Large intestine (tissue), 1 donor: ENCODE results near the gene ADAMTSL5. TPM values are rescaled to one million over a fixed set of nuclear protein-coding genes. Genes with fewer than 3 reads are reported as not detected.

Experiments
- polyA plus RNA-seq: library from polyadenylated mRNA; unstranded; fragments of 120-200 nt; gene quantifications from one replicate; pipeline ENCODE4 v1.2.1, GENCODE V29; 2013

ADAMTSL5 gene
- polyA plus RNA-seq, 1 donor: 24.9 TPM

Other genes starting within 250 kb of the ADAMTSL5 start
- gene CIRBP, start 243.7 kb downstream of the ADAMTSL5 start, polyA plus RNA-seq: 564 TPM
- 37.4 TPM for gene FAM174C, start 237.5 kb downstream of the ADAMTSL5 start, polyA plus RNA-seq
- gene EFNA2, start 227.1 kb downstream of the ADAMTSL5 start, polyA plus RNA-seq: 25.6 TPM
- 91.9 TPM for gene NDUFS7, start 129.1 kb downstream of the ADAMTSL5 start, polyA plus RNA-seq
- 16.0 TPM for gene GAMT, start 111.5 kb downstream of the ADAMTSL5 start, polyA plus RNA-seq
- gene DAZAP1, start 105.4 kb downstream of the ADAMTSL5 start, polyA plus RNA-seq: 97.8 TPM
- gene RPS15, start 74.6 kb downstream of the ADAMTSL5 start, polyA plus RNA-seq: 1,404 TPM
- gene APC2, start 62.9 kb downstream of the ADAMTSL5 start, polyA plus RNA-seq: 5.6 TPM
- 29.8 TPM for gene C19orf25, start 33.8 kb downstream of the ADAMTSL5 start, polyA plus RNA-seq
- gene PCSK4, start 22.7 kb downstream of the ADAMTSL5 start, polyA plus RNA-seq: 4.7 TPM
- gene REEP6, start 21.8 kb downstream of the ADAMTSL5 start, polyA plus RNA-seq: 228 TPM
- gene PLK5, start 11.1 kb upstream of the ADAMTSL5 start, polyA plus RNA-seq: 0.09 TPM
- 17.8 TPM for gene MEX3D, start 55.3 kb upstream of the ADAMTSL5 start, polyA plus RNA-seq
- gene MBD3, start 79.8 kb upstream of the ADAMTSL5 start, polyA plus RNA-seq: 59.1 TPM
- 124 TPM for gene UQCR11, start 92.4 kb upstream of the ADAMTSL5 start, polyA plus RNA-seq
- gene TCF3, start 139.6 kb upstream of the ADAMTSL5 start, polyA plus RNA-seq: 74.3 TPM
- 1.6 TPM for gene ONECUT3, start 240.5 kb upstream of the ADAMTSL5 start, polyA plus RNA-seq